IPS-15b (cell line): ENCODE measurements around the gene ATG13.

Source experiments
- H3K27me3 ChIP-seq: one replicate; pipeline ENCODE4 v1.6.1; 2013; ENCODE audit warnings: low read length; ENCODE audit not compliant: control insufficient read depth, insufficient read depth
- H3K36me3 ChIP-seq: one replicate; pipeline ENCODE4 v1.6.1; 2013; ENCODE audit warnings: low read length; ENCODE audit not compliant: control insufficient read depth, insufficient read depth
- H3K4me1 ChIP-seq: one replicate; pipeline ENCODE4 v1.6.1; 2013; ENCODE audit warnings: mild to moderate bottlenecking, low read length; ENCODE audit not compliant: control insufficient read depth, insufficient read depth
- H3K4me3 ChIP-seq: one replicate; pipeline ENCODE4 v1.5.1; 2013; ENCODE audit warnings: low read depth, low read length
- H3K9ac ChIP-seq: one replicate; pipeline ENCODE4 v1.6.1; 2013; ENCODE audit warnings: low read depth, mild to moderate bottlenecking, low read length
- H3K9me3 ChIP-seq: one replicate; pipeline ENCODE4 v1.6.1; 2013; ENCODE audit warnings: mild to moderate bottlenecking, low read length; ENCODE audit not compliant: control insufficient read depth, insufficient read depth

Gene ATG13

DNA sequence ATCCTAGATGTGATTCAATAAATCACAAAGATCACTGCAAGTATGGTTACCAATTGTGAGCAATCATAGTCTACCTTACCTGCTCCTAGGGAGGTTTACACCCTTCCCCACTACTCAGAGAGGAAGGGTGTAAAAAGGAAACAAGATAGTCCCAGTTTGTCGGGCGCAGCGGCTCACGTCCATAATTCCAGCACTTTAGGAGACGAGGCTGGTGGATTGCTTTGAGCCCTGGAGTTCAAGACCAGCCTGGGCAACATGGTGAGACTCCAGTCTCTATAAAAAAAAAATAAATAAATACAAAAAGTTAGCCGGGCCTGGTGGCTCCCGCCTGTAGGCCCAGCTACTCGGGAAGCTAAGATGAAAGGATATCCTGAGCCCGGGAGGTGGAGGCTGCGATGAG is 22.6 kb upstream of the ATG13 start:
- peak overlapping the region; percentile 51 for H3K9ac ChIP-seq
- H3K36me3 ChIP-seq, result no peaks in the 10 kb centered on the region
- H3K4me1 ChIP-seq, result peaks cover 6% of the 10 kb centered on the region
- H3K4me3 ChIP-seq, result no peak overlapping the region
- no peaks in the 10 kb centered on the region for H3K27me3 ChIP-seq
- H3K9me3 ChIP-seq, result no peaks in the 10 kb centered on the region

DNA sequence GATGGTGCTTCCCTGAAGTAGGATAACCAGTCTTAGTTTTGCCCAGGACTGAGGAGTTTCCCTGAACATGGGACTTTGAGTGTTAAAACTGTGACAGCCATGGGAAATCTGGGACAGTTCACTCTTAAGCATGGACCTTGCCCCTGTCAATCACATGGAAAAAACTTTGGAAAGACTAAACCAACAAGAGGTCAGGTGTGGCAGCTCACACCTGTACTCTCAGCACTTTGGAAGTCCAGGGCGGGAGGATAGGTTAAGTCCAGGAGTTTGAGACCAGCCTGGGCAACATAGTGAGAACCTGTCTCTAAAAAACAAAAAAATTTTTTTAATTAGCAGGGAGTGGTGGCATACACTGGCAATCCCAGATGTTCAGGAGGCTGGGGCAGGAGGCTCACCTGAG is 20.2 kb upstream of the ATG13 start:
- Histone ChIP-seq H3K4me1 (peaks cover 6% of the 10 kb centered on the region), H3K9me3 (no peaks in the 10 kb centered on the region), H3K36me3 (no peaks in the 10 kb centered on the region), H3K27me3 (no peaks in the 10 kb centered on the region), H3K4me3 (no peak overlapping the region), H3K9ac (no peak overlapping the region)

DNA sequence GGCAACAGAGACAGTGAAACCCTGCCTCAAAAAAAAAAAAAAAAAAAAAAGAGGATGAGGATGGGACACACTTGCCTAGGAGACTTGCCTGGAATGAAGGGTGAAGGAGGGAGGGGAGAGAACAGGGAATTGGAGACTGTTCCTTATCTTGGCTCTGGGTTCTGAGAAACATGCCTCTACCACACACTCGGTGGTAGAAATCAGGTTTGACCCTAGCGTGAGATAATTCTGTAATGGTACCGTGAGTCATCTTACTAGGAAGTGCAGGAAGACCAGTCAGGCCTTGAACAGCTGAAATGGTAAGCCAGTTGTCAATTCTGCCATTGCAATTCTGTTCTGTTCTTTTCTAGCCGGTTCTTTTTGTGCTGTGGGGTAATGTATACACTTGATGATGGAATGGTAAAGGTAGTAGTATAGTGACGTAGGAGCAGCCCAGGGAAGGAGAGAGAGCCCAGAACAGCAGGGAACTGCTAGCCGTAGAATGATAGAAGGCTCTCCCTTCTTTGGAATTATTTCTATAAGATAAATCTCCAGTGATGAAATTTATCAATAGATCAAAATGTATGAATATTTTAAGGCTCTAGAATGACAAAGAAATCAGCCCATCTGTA is 19.6 kb upstream of the ATG13 start:
- peaks cover 6% of the 10 kb centered on the region for H3K4me1 ChIP-seq
- no peaks in the 10 kb centered on the region for H3K9me3 ChIP-seq
- H3K27me3 ChIP-seq, result no peaks in the 10 kb centered on the region
- no peaks in the 10 kb centered on the region for H3K36me3 ChIP-seq
- no peak overlapping the region for H3K4me3 ChIP-seq
- H3K9ac ChIP-seq, result no peak overlapping the region

DNA sequence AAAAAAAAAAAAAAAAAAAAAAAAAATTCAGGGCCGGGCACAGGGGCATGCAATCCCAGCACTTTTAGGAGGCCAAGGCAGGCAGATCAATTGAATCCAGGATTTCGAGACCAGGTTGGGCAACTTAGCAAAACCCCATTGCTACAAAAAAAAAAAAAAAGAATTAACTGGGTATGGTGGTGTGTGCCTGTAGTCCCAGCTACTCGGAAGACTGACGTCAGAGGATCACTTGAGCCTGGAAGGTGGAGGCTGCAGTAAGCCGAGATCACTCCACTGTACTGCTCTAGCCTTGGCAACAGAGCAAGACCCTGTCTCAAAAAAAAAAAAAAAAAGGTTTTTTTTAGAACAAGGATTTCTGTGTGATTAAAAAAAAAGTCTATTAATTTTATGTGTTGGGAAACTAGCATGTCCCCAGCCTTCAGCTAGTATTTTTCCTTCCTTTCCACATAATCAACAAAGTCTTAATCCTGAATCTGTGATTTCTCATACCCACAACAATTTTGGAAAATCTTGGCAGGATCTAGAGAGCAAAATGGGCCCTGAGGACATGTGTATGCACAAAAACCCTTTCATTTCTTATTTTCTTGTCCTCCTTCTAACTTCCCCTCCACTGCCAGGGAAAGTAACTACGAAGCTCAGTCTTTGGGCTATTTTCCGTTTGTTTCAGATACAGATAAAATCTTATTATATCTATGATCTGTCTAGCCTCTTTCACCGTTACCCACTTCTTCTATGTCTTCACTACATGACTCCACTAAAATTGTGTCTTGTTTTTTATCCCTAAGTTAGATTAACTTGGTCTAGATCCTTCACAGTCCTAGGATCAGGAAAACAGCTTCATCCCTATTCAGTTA is 17.8 kb upstream of the ATG13 start:
- H3K4me3 ChIP-seq, result no peak overlapping the region
- no peaks in the 10 kb centered on the region for H3K9me3 ChIP-seq
- no peak overlapping the region for H3K9ac ChIP-seq
- H3K27me3 ChIP-seq, result no peaks in the 10 kb centered on the region
- no peaks in the 10 kb centered on the region for H3K36me3 ChIP-seq
- H3K4me1 ChIP-seq, result peaks cover 2% of the 10 kb centered on the region

DNA sequence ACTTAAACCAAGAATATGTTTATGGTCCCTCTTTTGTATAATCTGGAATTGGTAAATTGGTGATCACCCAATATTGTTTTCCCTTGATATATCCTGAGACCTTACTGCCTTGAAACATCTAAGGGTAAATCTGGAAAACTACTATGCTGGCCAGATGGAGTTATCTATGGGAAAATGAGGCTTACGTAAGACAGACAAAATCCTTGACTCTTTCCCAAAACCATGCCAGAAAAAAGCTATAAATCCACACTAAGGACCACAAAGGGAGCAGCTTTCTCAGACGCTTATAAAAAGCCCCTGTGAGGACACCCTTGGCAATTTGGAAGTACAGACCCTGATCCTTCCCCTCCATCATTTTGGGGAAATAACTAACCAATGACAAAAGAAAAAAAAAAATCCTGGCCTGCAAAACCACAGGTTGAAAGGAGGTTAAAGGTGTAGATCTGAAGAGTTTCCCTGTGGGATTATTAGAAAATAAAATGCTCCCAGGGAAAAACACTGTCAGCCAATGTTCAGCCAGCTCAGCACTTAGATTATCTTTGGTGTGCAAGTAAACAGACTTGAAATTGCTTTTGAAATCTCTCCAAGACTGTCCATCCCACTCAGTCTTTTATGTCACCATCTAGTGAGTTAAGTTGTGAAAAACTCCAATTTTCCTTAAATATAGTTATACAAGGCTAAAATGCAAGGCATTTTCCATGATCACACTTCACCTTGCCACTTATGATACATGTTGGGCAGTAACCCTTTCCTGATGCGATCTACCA is 17.0 kb upstream of the ATG13 start:
- Histone ChIP-seq H3K9me3 (no peaks in the 10 kb centered on the region), H3K27me3 (no peaks in the 10 kb centered on the region), H3K4me3 (no peak overlapping the region), H3K36me3 (no peaks in the 10 kb centered on the region), H3K9ac (no peak overlapping the region), H3K4me1 (no peaks in the 10 kb centered on the region)

DNA sequence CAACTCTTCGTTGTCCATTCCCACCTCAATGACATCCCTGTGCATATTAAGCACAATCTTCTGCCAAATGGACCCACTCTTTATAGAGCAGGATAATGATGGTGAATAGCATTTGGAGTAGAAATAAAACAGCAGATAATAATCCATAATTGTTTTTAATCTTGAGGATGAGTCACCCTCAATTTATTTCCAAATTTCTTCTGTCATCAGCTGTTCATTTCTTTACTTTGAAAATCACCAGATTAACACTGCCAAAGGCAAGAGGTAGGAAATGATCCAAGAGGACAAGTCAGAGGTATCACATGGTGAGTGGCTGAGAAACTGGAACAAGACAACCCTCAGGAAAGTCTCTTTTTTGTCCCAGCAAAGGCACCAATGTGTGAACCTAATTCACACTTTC is 16.2 kb upstream of the ATG13 start:
- Histone ChIP-seq H3K9me3 (no peaks in the 10 kb centered on the region), H3K36me3 (no peaks in the 10 kb centered on the region), H3K4me1 (no peaks in the 10 kb centered on the region), H3K4me3 (no peak overlapping the region), H3K9ac (no peak overlapping the region), H3K27me3 (no peaks in the 10 kb centered on the region)

DNA sequence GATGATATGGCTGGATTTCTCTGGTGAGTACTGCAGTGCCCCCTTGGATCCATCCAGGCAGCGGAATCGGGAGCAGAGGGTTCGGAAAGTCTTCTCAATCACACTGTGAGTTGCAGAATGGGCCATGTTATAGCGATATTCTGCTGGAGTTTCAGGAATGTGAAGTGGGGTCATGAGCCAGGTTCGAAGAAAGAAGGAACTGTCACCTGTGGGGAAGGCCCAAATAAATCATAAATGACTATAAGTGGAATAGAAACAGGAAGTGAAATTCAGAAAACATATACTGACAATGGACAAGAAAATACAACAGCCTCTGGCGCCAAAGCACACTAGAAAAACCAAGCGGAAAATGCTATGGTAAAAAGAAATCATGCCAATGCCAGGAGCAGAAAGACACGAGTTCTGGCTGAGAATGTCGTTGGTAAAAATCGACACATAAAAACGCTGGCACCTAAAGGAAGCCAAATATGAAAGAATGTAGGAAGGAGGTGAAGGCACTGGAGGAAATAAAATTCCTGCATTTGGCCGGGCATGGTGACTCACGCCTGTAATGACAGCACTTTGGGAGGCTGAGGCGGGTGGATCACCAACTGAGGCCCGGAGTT is 13.5 kb upstream of the ATG13 start:
- Histone ChIP-seq H3K27me3 (no peaks in the 10 kb centered on the region), H3K4me3 (no peak overlapping the region), H3K9me3 (no peaks in the 10 kb centered on the region), H3K36me3 (no peaks in the 10 kb centered on the region), H3K4me1 (no peaks in the 10 kb centered on the region), H3K9ac (no peak overlapping the region)

DNA sequence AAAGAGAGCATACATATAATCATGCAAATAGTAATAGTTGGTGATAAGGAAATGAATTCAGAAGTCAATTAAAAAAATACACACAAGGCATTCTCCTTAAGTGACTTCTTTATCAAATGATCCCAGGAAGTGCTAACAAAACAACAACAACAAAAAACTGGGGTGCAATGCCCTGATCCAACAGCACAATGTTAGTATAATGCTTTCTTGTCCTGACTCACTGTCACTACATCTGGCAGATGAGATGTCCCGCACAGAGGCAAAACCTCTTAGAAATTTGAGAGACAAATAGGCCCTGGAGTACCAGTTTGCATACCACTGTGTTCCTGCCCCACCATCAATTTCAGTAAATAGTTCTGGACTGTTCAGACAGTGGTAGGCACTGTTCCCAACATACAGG is 12.6 kb upstream of the ATG13 start:
- H3K4me3 ChIP-seq, result no peak overlapping the region
- H3K9ac ChIP-seq, result no peak overlapping the region
- no peaks in the 10 kb centered on the region for H3K27me3 ChIP-seq
- H3K36me3 ChIP-seq, result no peaks in the 10 kb centered on the region
- no peaks in the 10 kb centered on the region for H3K4me1 ChIP-seq
- no peaks in the 10 kb centered on the region for H3K9me3 ChIP-seq

DNA sequence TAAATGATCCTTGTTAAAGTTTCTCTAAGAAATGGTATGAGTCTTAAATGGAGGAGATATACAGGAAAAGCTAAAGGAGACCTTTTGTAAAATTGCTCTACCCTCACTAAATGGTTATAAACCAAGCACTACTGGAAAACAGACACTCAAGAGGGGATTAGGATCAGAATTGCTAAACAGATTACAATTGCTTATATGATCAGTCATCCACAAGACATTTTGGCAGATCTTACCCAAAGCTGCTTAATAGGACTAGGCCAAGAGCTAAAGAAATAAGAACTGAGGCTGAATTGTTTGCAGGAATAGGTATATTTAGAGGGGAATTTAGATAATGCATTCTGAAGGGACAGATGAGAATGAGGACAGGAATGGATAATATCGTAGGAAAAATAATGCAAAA is 9.8 kb upstream of the ATG13 start:
- Histone ChIP-seq H3K4me1 (no peaks in the 10 kb centered on the region), H3K27me3 (no peaks in the 10 kb centered on the region), H3K9ac (no peak overlapping the region), H3K4me3 (no peak overlapping the region), H3K36me3 (no peaks in the 10 kb centered on the region), H3K9me3 (no peaks in the 10 kb centered on the region)

DNA sequence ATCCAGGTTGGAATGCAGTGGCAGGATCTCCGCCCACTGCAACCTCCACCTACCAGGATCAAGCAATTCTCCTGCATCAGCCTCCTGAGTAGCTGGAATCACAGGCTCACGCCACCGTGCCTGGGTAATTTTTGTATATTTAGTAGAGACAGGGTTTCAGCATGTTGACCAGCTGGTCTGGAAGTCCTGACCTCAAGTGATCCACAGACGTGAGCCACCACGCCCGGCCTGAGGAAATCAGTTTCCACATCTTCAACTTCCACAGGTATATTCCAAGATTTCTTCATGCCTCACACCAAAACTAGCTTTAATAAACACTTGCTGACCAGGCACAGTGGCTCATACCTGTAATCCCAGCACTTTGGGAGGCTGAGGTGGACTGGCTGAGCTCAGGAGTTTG is 8.0 kb upstream of the ATG13 start:
- no peaks in the 10 kb centered on the region for H3K9me3 ChIP-seq
- no peaks in the 10 kb centered on the region for H3K4me1 ChIP-seq
- H3K27me3 ChIP-seq, result no peaks in the 10 kb centered on the region
- no peak overlapping the region for H3K9ac ChIP-seq
- H3K4me3 ChIP-seq, result no peak overlapping the region
- H3K36me3 ChIP-seq, result no peaks in the 10 kb centered on the region

DNA sequence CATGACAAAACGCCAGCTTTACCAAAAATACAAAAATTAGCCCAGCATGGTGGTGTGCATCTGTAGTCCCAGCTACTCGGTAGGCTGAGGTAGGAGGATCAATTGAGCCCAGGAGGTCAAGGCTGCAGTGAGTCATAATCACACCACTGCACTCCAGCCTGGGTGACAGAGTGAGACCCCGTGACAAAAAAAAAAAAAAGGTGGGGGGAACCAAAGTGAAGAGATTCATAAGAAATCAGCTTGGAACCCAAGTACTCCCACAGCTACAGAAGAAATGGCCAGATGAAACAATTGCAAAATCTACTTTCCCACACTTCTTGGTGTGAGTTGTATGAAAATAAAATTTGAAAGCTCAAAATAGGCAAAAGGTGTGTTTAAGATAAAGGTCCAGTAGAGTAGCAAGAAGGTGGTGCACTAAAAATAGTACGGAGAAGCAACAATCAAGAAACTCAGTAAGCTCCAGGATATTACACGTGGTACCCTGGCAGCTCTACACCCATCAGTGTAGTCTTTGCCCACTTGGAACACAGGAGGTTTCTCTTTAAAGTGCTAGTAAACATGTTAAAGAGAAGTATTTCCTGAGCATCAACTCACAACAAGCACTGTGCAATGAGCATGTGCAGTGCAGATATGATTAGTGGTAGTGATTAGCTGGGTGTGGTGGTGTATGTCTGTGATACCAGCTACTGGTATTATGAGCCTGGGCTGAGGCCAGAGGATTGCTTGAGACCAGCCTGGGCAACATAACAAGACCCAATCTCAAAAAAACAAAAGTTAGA is 5.6 kb upstream of the ATG13 start:
- H3K4me1 ChIP-seq, result peaks cover 4% of the 10 kb centered on the region

More for the DNA sequence above, 5.6 kb upstream of the ATG13 start:
- no peaks in the 10 kb centered on the region for H3K36me3 ChIP-seq
- no peak overlapping the region for H3K9ac ChIP-seq
- no peaks in the 10 kb centered on the region for H3K27me3 ChIP-seq
- H3K4me3 ChIP-seq, result no peak overlapping the region
- H3K9me3 ChIP-seq, result no peaks in the 10 kb centered on the region
